Neuron (in vitro differentiated cells): ENCODE results near the gene PACRG.
A peak's percentile ranks its signal among the peaks of the same experiment; 100 is the strongest.

ENCODE experiments used
- H2AFZ ChIP-seq: one replicate; pipeline ENCODE4 v1.6.1; 2013; ENCODE audit warnings: low read depth, mild to moderate bottlenecking, inconsistent platforms, low read length, moderate library complexity
- H3K27me3 ChIP-seq: one replicate; pipeline ENCODE4 v1.6.1; 2013; ENCODE audit warnings: low read length; ENCODE audit not compliant: insufficient read depth
- H3K36me3 ChIP-seq: one replicate; pipeline ENCODE4 v1.6.1; 2013; ENCODE audit warnings: low read length; ENCODE audit not compliant: insufficient read depth
- H3K4me1 ChIP-seq: one replicate; pipeline ENCODE4 v1.6.1; 2013; ENCODE audit warnings: low read length; ENCODE audit not compliant: insufficient read depth
- H3K4me3 ChIP-seq: 2 replicates; pipeline ENCODE4 v1.5.1; 2013; ENCODE audit warnings: mild to moderate bottlenecking, low read length, moderate library complexity
- H3K9me3 ChIP-seq: one replicate; pipeline ENCODE4 v1.6.1; 2013; ENCODE audit warnings: low read length

The PACRG gene

DNA sequence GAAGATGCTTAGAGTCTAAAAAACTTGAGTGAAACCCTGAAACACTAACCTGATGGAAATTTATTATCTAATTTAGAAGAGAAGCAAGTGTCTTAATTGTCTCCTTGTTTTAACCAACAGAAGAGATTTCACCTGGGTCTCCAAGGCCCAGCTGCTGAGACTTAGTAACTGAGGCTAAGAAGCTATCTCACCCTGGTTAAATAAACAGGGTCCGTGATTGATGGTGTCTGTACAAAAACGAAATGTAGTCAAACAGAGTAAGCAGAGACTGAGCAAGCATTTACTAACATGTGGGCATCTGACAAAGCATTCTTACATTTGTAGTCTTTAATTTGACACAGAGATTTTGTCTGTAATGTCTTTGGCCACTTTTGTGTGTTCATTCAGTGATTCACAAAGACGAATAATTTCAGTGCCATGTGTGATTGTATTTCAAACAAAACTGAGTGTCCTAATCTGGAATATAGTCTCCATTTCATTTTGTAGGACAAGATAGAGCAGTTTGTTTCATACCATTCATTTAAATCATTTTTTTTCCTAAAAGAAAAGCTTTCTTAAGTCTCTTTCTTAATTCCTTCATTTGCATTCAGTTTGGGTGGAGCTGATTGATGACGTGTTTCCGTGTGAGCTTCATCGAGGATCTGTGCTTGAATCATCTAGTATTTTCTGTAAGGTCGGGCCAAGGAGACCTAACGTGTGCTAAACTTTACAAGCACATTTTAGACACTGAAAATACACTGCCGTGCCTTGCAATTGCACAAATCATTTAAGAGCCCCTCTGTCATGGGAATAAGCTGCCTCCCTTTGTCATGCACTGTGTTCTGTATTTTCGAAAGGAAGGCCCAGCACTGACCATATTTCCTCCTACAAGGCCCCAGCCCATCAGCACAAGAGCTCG lies 516.2 kb downstream of the PACRG start:
- no peak overlapping the region for H2AFZ ChIP-seq
- peaks cover 24% of the 10 kb centered on the region for H3K4me1 ChIP-seq
- no peaks in the 10 kb centered on the region for H3K27me3 ChIP-seq
- peaks cover 3% of the 10 kb centered on the region for H3K9me3 ChIP-seq
- no peaks in the 10 kb centered on the region for H3K36me3 ChIP-seq
- H3K4me3 ChIP-seq, result no peak overlapping the region

DNA sequence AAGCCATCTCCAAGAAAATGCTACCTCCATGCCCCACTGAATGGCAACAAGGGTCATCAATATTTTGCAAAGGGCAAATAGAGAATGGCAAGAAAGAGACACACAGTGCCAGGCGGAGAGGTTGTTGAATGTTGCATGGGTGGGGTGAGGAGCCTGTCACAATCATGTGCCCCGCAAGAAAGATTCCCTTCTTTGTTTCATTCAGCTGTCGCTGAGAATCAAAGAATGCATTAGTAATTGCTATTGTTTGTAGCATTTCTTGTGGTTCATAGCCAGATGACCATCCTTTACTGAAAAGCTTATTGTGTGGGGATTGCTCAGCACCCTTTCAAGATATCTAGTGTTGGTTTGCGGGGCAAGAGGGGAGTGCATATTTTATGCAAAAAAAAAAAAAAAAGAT lies 520.3 kb downstream of the PACRG start:
- H3K27me3 ChIP-seq, result no peaks in the 10 kb centered on the region
- H3K9me3 ChIP-seq, result no peaks in the 10 kb centered on the region
- H3K36me3 ChIP-seq, result no peaks in the 10 kb centered on the region
- H3K4me1 ChIP-seq, result peaks cover 33% of the 10 kb centered on the region
- H3K4me3 ChIP-seq, result no peak overlapping the region
- H2AFZ ChIP-seq, result no peak overlapping the region

DNA sequence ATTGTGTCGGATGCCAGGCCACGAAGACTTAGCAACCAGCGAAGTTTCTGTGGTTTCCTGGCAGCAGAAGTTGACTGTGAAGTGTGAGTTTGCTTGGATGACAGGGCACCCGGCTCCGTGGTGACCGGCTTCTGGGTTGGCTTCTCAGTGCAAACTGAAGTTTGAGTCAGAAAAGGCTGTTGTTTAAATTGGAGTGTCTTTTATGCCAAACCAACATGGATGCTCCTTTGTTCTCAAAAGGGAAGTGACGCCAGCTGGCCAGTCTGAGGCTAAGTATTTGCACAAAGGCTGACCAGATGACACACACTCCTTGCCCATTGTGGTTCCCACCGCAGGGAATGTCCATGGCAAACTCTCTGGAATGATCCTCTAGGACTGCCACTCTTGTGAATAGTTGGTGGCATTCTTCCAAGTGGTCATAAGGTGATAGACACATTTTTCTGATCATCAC lies 521.9 kb downstream of the PACRG start:
- Histone ChIP-seq H3K27me3 (no peaks in the 10 kb centered on the region), H3K9me3 (no peaks in the 10 kb centered on the region), H3K36me3 (no peaks in the 10 kb centered on the region), H3K4me3 (no peak overlapping the region), H2AFZ (no peak overlapping the region), H3K4me1 (peaks cover 33% of the 10 kb centered on the region)

DNA sequence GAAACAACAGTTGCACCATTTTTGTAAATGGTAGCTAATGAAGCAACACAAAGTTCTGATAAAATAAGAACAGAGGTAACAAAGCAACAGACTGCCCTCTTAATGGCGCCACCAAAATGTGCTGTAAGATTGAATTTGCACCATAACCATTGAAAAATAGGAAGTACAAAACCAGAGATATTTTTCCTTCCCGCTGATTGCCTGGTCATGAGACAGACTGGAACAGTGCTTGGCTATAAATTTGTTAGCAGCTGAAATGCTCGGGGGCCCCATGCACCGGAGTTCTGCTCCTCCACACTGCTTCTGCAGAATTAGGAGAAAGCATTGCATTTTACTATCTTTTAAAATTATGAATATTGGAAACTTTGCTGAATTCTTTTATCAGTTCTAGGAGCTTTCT lies 522.3 kb downstream of the PACRG start:
- no peaks in the 10 kb centered on the region for H3K27me3 ChIP-seq
- no peaks in the 10 kb centered on the region for H3K36me3 ChIP-seq
- no peak overlapping the region for H3K4me3 ChIP-seq
- H3K4me1 ChIP-seq, result peaks cover 33% of the 10 kb centered on the region
- no peaks in the 10 kb centered on the region for H3K9me3 ChIP-seq
- H2AFZ ChIP-seq, result no peak overlapping the region

DNA sequence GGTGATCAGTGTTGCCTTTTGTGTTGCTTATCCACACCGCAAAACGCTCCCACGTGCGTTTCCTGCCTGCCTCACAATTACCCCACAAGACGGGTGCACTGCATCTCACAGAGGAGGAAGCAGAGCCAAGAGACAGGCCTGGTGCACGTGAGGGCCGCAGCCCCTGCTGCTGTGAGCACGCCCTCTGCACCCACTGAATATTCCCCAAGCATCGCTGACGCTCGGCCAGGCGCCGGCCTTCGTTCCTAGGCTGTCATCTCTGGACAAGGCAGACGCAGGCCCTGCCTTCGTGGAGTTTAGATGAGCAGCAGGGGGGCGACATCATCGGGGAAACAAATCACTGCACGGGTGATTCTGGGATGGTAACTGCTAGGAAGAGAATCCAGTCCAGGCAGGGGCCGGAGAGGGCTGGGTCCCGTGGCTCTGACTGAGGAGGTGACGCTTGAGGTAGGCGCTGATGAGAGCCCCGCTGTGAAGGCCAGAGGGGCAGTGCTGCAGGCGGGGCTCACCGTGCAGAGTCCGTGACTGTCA lies 524.4 kb downstream of the PACRG start:
- Histone ChIP-seq H2AFZ (no peak overlapping the region), H3K4me3 (no peak overlapping the region), H3K9me3 (peaks cover 2% of the 10 kb centered on the region), H3K36me3 (no peaks in the 10 kb centered on the region), H3K27me3 (no peaks in the 10 kb centered on the region), H3K4me1 (peaks cover 23% of the 10 kb centered on the region)

DNA sequence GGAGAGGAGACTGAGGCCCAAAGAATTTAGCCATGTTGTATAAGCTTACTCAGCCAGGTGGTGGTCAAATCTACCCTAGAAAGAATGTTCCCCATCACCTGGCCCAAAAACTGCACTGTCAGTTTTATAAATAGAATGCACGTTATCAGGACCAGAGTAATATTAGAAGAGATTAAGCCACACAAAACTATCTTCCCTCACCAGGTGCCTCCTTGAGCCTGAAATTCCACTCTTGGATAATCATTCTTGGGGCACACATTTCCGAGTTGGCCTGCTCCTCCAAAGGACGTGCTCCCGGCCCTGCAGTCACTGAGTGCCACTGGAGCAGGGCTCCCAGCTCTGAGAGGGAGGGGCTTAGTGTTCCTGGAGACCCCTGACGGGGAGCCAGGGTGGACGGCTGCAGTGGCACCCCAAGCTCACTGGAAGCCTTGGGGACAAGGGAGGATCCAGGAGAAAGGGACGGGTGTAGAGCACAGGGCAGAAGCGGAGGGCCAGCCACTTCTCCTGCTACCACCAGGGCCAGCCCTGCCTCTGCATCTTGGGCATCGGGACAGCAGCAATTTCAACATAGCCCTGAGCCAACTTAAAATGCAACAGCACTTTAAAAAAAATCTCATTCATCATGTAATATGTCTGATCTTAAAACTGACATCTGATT lies 525.9 kb downstream of the PACRG start:
- peaks cover 2% of the 10 kb centered on the region for H3K9me3 ChIP-seq

DNA sequence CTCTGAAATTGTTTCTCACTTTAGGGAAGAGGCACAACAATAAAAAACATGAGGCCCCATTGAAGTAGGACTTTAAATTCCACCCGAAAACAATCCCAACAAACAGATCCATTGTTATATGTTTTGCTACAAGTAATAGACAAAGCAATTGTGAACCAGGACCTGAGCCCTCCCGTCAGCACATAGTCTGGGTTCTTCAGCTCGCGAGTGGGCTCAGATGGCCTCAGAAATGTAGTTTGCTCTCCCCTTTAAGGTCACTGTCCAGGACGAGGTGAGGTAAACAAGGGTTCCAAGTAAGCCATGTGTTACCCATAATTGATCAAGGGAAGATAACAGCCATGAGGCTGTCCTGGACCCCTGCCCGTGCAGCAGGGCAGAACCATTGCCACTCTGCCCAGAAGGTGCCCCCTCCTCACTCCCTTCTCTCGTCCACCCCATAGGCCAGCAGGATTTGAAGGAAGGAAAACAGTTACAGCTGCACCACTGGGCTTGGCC lies 526.6 kb downstream of the PACRG start:
- Histone ChIP-seq H3K9me3 (peaks cover 2% of the 10 kb centered on the region), H3K4me3 (no peak overlapping the region), H3K27me3 (no peaks in the 10 kb centered on the region), H3K36me3 (no peaks in the 10 kb centered on the region), H3K4me1 (peaks cover 7% of the 10 kb centered on the region), H2AFZ (no peak overlapping the region)

More for the DNA sequence above, 525.9 kb downstream of the PACRG start:
- Histone ChIP-seq H3K27me3 (no peaks in the 10 kb centered on the region), H3K36me3 (no peaks in the 10 kb centered on the region), H3K4me1 (peaks cover 8% of the 10 kb centered on the region), H2AFZ (no peak overlapping the region), H3K4me3 (no peak overlapping the region)

DNA sequence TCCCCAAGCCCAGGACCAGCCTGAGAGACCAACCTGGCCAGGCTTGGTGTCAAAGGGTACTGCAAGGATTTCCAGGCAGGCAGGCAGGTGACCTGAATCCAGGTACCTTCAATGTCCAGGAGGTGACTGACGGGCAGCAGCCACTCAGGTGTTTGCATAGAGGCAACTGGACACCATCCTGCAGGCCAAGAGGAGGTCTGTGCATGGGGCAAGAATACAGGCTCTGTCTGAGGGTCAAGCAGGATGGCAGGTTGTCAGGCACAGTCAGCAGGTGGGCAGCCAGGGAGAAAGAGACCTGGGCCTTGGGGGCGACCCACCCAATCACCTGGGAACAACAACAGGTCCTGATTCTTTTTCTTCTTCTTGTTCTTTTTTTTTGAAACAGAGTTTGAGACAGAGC lies 527.5 kb downstream of the PACRG start:
- Histone ChIP-seq H3K9me3 (peaks cover 2% of the 10 kb centered on the region), H2AFZ (no peak overlapping the region), H3K27me3 (no peaks in the 10 kb centered on the region), H3K4me3 (no peak overlapping the region), H3K36me3 (no peaks in the 10 kb centered on the region), H3K4me1 (peaks cover 11% of the 10 kb centered on the region)

DNA sequence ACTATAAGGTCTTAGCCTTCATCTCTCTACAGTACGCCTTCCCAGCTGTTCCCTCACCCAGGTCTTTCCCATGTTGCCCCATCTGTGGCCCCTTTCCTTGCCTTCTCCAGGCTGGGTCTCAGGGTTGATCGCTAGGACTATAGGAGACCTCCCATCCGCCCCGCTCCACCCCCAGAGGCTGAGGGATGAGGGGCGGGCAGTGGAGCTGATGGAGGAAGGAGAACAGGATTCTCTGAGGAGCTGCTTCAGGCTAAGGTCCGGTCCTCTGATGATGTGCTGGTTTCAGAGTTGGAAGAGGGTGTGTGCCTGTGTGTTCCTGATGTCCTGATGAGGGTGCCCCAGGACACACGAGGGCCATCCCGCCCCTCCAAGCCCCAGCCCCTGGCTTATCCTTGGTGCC lies 531.9 kb downstream of the PACRG start:
- Histone ChIP-seq H3K4me3 (peak overlapping the region; percentile 44), H3K27me3 (no peaks in the 10 kb centered on the region), H3K4me1 (peaks cover 33% of the 10 kb centered on the region), H3K36me3 (no peaks in the 10 kb centered on the region), H3K9me3 (peaks cover 2% of the 10 kb centered on the region), H2AFZ (peak overlapping the region; percentile 85)

DNA sequence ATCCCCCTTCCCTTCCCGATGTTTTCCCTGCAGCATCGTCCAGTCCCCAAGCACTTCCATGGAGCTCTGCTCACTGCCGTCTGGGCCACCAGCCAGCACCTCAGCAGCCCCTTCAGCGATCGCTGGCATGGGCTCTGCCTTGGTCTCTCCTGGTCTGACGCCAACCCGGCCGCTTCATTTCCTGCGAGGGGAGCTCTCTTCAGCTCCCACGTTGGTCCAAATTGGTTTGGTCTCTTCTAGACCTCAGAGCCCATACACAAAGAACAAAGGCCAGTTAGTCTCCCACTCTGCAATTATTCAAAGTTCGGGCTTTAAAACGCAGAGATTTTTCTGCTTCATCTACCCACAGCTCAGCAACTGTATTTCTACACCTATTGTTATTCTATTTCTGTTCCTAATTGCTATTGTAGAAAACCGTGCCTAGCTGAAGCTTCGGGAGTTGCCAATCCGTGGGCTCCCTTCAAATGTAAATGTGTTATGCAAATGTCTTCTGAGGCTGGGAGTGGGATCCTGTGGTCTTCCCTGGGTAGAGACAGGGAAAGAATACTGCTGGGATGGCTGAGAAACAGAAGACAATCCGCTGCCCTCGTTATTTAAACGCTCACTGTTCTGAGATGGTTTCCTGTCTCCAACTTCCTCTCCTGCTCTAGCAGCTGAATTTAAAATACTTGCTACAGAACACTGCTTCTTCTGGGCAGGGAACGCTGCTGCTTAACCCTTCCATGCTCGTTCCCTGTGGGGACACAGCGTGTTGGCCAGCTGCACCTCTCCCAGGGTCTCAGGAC lies 532.5 kb downstream of the PACRG start:
- H2AFZ ChIP-seq, result peak overlapping the region; percentile 85
- H3K9me3 ChIP-seq, result peaks cover 2% of the 10 kb centered on the region
- peak overlapping the region; percentile 44 for H3K4me3 ChIP-seq
- H3K4me1 ChIP-seq, result peaks cover 33% of the 10 kb centered on the region
- H3K27me3 ChIP-seq, result no peaks in the 10 kb centered on the region
- no peaks in the 10 kb centered on the region for H3K36me3 ChIP-seq

DNA sequence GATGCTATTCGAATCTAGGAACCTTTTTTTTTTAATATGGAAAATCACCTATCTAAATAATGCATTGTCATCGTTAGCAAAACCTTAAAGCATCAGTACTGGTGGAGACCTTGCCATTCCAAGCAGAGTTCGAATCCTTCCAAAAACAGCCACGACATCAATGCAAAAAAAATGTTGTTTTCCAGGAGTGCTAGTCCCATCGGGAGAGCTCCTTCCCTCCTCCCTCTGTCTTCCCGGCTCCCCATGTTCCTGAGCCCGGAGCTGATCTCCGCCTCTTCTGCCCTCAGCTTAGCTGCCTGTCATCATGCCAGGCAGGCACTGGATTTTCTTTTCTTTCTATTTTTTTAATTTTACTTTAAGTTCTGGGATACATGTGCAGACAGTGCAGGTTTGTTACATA lies 533.1 kb downstream of the PACRG start:
- Histone ChIP-seq H3K4me1 (peaks cover 33% of the 10 kb centered on the region), H3K36me3 (no peaks in the 10 kb centered on the region), H3K4me3 (peak overlapping the region; percentile 44), H3K9me3 (peaks cover 2% of the 10 kb centered on the region), H3K27me3 (no peaks in the 10 kb centered on the region), H2AFZ (no peak overlapping the region)

DNA sequence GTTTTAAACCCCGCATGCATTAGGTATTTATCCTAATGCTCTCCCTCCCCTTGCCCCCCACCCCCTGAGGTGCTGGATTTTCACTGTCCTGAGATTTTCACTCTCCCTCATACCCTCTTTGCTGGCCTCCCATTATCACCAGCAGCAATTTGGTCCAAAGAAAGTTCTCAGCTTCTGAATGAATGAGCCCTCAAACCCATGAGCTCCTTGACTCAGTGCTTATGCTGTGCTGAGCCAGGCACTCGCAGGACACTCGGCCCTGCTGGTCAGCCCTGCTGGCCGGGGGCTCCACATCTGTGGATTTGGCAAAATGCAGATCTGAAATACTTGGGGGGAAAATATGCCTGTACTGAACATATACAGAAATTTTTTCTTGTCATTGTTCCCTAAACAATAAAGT lies 533.6 kb downstream of the PACRG start:
- no peak overlapping the region for H2AFZ ChIP-seq
- H3K4me1 ChIP-seq, result peaks cover 33% of the 10 kb centered on the region
- H3K36me3 ChIP-seq, result no peaks in the 10 kb centered on the region
- peaks cover 2% of the 10 kb centered on the region for H3K9me3 ChIP-seq
- H3K27me3 ChIP-seq, result no peaks in the 10 kb centered on the region
- no peak overlapping the region for H3K4me3 ChIP-seq
